ENCODE results near the gene PDE7B. TPM values are rescaled to one million over a fixed set of nuclear protein-coding genes. Genes with fewer than 3 reads are reported as not detected.

Gene PDE7B
- total RNA-seq, 1 experiment from 2014 or later: not detected

GRCh38 chr6:136036601-136037000, 185.1 kb downstream of the PDE7B start:
- ATAC-seq (no peak), DNase-seq (no peak)
- Histone ChIP-seq H3K4me1 (ENCODE audit: insufficient read depth, low read length) (no peaks in the 10 kb centered on the region), H3K9me3 (ENCODE audit: low read length) (no peaks in the 10 kb centered on the region), H3K4me2 (ENCODE audit: low read length) (no peak overlapping the region), H3K9me2 (replicated peaks; ENCODE audit: low read length) (no peaks in the 10 kb centered on the region), H3K79me2 (ENCODE audit: low read length) (no peaks in the 10 kb centered on the region), H3K27me3 (ENCODE audit: low read length) (no peaks in the 10 kb centered on the region), H3K27ac (ENCODE audit: low read length) (no peak overlapping the region), H3K9ac (ENCODE audit: low read length) (no peak overlapping the region), H3K36me3 (ENCODE audit: low read depth, low read length) (no peaks in the 10 kb centered on the region), H2AFZ (ENCODE audit: low read length) (no peak overlapping the region), H3K4me3 (ENCODE audit: low read length) (no peak overlapping the region), H4K20me1 (ENCODE audit: low read length) (no peaks in the 10 kb centered on the region), H3F3A (ENCODE audit: low read length, unreplicated experiment) (no peaks in the 10 kb centered on the region)
- TF ChIP-seq EZH2 (IDR thresholded peaks at IDR 0.05; ENCODE audit: low read length, unreplicated experiment): no peak
- TF ChIP-seq CTCF (conservative IDR thresholded peaks at IDR 0.05; ENCODE audit: low read depth, low read length): no peak
- no peak for TF ChIP-seq EZH2phosphoT487 (IDR thresholded peaks at IDR 0.05; ENCODE audit: borderline replicate concordance, low read length)
- BruUV-seq (replicated peaks): no TSS peak
- intact Hi-C loops (cut with micrococcal nuclease): no loop called here
- POLR2A ChIA-PET (ENCODE audit: unreplicated experiment): no interaction called here
- CTCF ChIA-PET: no interaction called here

GRCh38 chr6:136037242-136037875, 185.9 kb downstream of the PDE7B start:
- TF ChIP-seq EZH2phosphoT487 (IDR thresholded peaks at IDR 0.05; ENCODE audit: borderline replicate concordance, low read length) (no peak), EZH2 (IDR thresholded peaks at IDR 0.05; ENCODE audit: low read length, unreplicated experiment) (no peak), CTCF (conservative IDR thresholded peaks at IDR 0.05; ENCODE audit: low read depth, low read length) (no peak)
- Histone ChIP-seq H3K4me2 (ENCODE audit: low read length) (no peak overlapping the region), H4K20me1 (ENCODE audit: low read length) (no peaks in the 10 kb centered on the region), H3K4me1 (ENCODE audit: insufficient read depth, low read length) (no peaks in the 10 kb centered on the region), H3K36me3 (ENCODE audit: low read depth, low read length) (no peaks in the 10 kb centered on the region), H3K4me3 (ENCODE audit: low read length) (no peak overlapping the region), H3K79me2 (ENCODE audit: low read length) (no peaks in the 10 kb centered on the region), H3K9ac (ENCODE audit: low read length) (no peak overlapping the region), H3K27ac (ENCODE audit: low read length) (no peak overlapping the region), H3K9me3 (ENCODE audit: low read length) (no peaks in the 10 kb centered on the region), H3F3A (ENCODE audit: low read length, unreplicated experiment) (no peaks in the 10 kb centered on the region), H2AFZ (ENCODE audit: low read length) (no peak overlapping the region), H3K9me2 (replicated peaks; ENCODE audit: low read length) (no peaks in the 10 kb centered on the region), H3K27me3 (ENCODE audit: low read length) (no peaks in the 10 kb centered on the region)
- DNase-seq: no peak
- ChIA-PET CTCF (no interaction called here), POLR2A (ENCODE audit: unreplicated experiment) (no interaction called here)
- BruUV-seq (replicated peaks): no TSS peak
- intact Hi-C loops (cut with micrococcal nuclease): no loop called here
- no peak for ATAC-seq

GRCh38 chr6:136037876-136038460, 186.5 kb downstream of the PDE7B start:
- H3K27ac ChIP-seq (ENCODE audit: low read length): no peak overlapping the region
- no TSS peak for BruUV-seq (replicated peaks)
- H4K20me1 ChIP-seq (ENCODE audit: low read length): no peaks in the 10 kb centered on the region
- H3K4me2 ChIP-seq (ENCODE audit: low read length): no peak overlapping the region
- H2AFZ ChIP-seq (ENCODE audit: low read length): no peak overlapping the region
- H3K4me1 ChIP-seq (ENCODE audit: insufficient read depth, low read length): no peaks in the 10 kb centered on the region
- TF ChIP-seq CTCF (conservative IDR thresholded peaks at IDR 0.05; ENCODE audit: low read depth, low read length): no peak
- TF ChIP-seq EZH2 (IDR thresholded peaks at IDR 0.05; ENCODE audit: low read length, unreplicated experiment): no peak
- no peak for TF ChIP-seq EZH2phosphoT487 (IDR thresholded peaks at IDR 0.05; ENCODE audit: borderline replicate concordance, low read length)
- H3K79me2 ChIP-seq (ENCODE audit: low read length): no peaks in the 10 kb centered on the region
- DNase-seq (no peak), ATAC-seq (no peak)
- H3F3A ChIP-seq (ENCODE audit: low read length, unreplicated experiment): no peaks in the 10 kb centered on the region
- no peaks in the 10 kb centered on the region for H3K9me3 ChIP-seq (ENCODE audit: low read length)
- no peaks in the 10 kb centered on the region for H3K27me3 ChIP-seq (ENCODE audit: low read length)
- no peaks in the 10 kb centered on the region for H3K36me3 ChIP-seq (ENCODE audit: low read depth, low read length)
- H3K9me2 ChIP-seq (replicated peaks; ENCODE audit: low read length): no peaks in the 10 kb centered on the region
- ChIA-PET POLR2A (ENCODE audit: unreplicated experiment) (no interaction called here), CTCF (no interaction called here)
- H3K4me3 ChIP-seq (ENCODE audit: low read length): no peak overlapping the region
- intact Hi-C loops (cut with micrococcal nuclease): no loop called here
- H3K9ac ChIP-seq (ENCODE audit: low read length): no peak overlapping the region
